H1 (cell line): Measurements from ENCODE around the gene RHOG. TPM values are rescaled to one million over a fixed set of nuclear protein-coding genes. Genes with fewer than 3 reads are reported as not detected.

Source experiments
- CTCF ChIA-PET: fragments of 300-600 bp; sonication (Branson Sonifier 250); formaldehyde crosslinking; loops from one replicate; lab custom pipeline; 2021; ENCODE audit not compliant: partially characterized antibody; lab: Charles Lee
- POLR2A ChIA-PET: fragments of 300-600 bp; sonication (Branson Sonifier 250); formaldehyde crosslinking; loops from one replicate; lab custom pipeline; 2021; ENCODE audit warnings: inconsistent platforms; ENCODE audit not compliant: partially characterized antibody; lab: Charles Lee
- DNase-seq, 2 experiments: peaks; one replicate each; pipeline versions ENCODE4 v3.0.0 to v3.0.0-alpha.2; 2010 to 2022; ENCODE audit warnings: low spot score in 2 of 2, low read depth in 1 of 2, mixed read lengths in 1 of 2
- FAIRE-seq: peaks from 2 replicates; lab custom pipeline; 2011; peaks lifted over from hg19 to GRCh38; lab: Jason Lieb, UNC
- H2AFZ ChIP-seq: 2 replicates; pipeline ENCODE4 v1.8.1; 2012; ENCODE audit warnings: low read length, inconsistent platforms
- H2AK5ac ChIP-seq: 2 replicates; pipeline ENCODE4 v1.6.1; 2013; ENCODE audit warnings: low read depth, low read length
- H2BK120ac ChIP-seq: replicated peaks from 2 replicates; pipeline ENCODE3; 2013; ENCODE audit warnings: low read depth, low read length, inconsistent platforms
- H2BK12ac ChIP-seq: 2 replicates; pipeline ENCODE4 v1.6.1; 2013; ENCODE audit warnings: low read depth, low read length
- H2BK15ac ChIP-seq: 2 replicates; pipeline ENCODE4 v1.6.1; 2013; ENCODE audit warnings: low read length
- H2BK20ac ChIP-seq: 2 replicates; pipeline ENCODE4 v1.6.1; 2013; ENCODE audit warnings: low read length
- H2BK5ac ChIP-seq: 2 replicates; pipeline ENCODE4 v1.6.1; 2013; ENCODE audit warnings: low read depth, low read length
- H3K14ac ChIP-seq: 2 replicates; pipeline ENCODE4 v1.6.1; 2013; ENCODE audit warnings: inconsistent platforms; ENCODE audit not compliant: insufficient read length
- H3K18ac ChIP-seq: 2 replicates; pipeline ENCODE4 v1.6.1; 2013; ENCODE audit warnings: low read length; ENCODE audit errors: extremely low read depth
- H3K23ac ChIP-seq: 2 replicates; pipeline ENCODE4 v1.6.1; 2013; ENCODE audit warnings: inconsistent platforms; ENCODE audit not compliant: insufficient read length
- H3K23me2 ChIP-seq: 2 replicates; pipeline ENCODE4 v1.6.1; 2013; ENCODE audit warnings: low read depth, low read length
- H3K27ac ChIP-seq: 2 replicates; pipeline ENCODE4 v1.6.1; 2011; ENCODE audit warnings: low read depth, low read length, inconsistent platforms
- H3K27me3 ChIP-seq, 4 experiments: replicated peaks in 1 of 4; 1 replicate in 1 of 4; 2 replicates in 3 of 4; pipeline versions ENCODE4 v1.6.1 to v1.8.1; 2011 to 2013; ENCODE audit warnings: low read length in 3 of 4, mild to moderate bottlenecking in 3 of 4, inconsistent platforms in 2 of 4, mixed read lengths in 2 of 4, moderate library complexity in 1 of 4; ENCODE audit not compliant: control insufficient read depth in 3 of 4, insufficient read depth in 3 of 4; ENCODE audit errors: extremely low read depth in 1 of 4
- H3K36me3 ChIP-seq, 4 experiments: 2 replicates each; pipeline versions ENCODE4 v1.6.1 to v1.8.1; 2011 to 2013; ENCODE audit warnings: mild to moderate bottlenecking in 4 of 4, low read length in 3 of 4, moderate library complexity in 2 of 4, control low read depth in 1 of 4, inconsistent platforms in 1 of 4; ENCODE audit not compliant: insufficient read depth in 4 of 4, control insufficient read depth in 2 of 4
- H3K4ac ChIP-seq: replicated peaks from 2 replicates; pipeline ENCODE3; 2013; ENCODE audit warnings: low read length, low read depth, mixed read lengths, inconsistent platforms; ENCODE audit not compliant: insufficient read length
- H3K4me1 ChIP-seq, 4 experiments: replicated peaks in 1 of 4; 1 replicate in 1 of 4; 2 replicates in 3 of 4; pipeline versions ENCODE4 v1.6.1 to v1.8.1; 2011 to 2013; ENCODE audit warnings: low read length in 3 of 4, inconsistent platforms in 2 of 4, mixed read lengths in 1 of 4; ENCODE audit not compliant: insufficient read depth in 4 of 4, control insufficient read depth in 3 of 4
- H3K4me2 ChIP-seq, 2 experiments: 2 replicates each; pipeline versions ENCODE4 v1.6.1 to v1.8.1; 2011 to 2013; ENCODE audit warnings: low read depth in 2 of 2, low read length in 2 of 2, control low read depth in 1 of 2, inconsistent platforms in 1 of 2, mild to moderate bottlenecking in 1 of 2; ENCODE audit not compliant: insufficient read depth in 1 of 2
- H3K4me3 ChIP-seq, 4 experiments: fragments of 200-600, 300-600 bp in 1 of 4; sonication (generic), shearing (Covaris generic), sonication (Bioruptor Twin) in 1 of 4; 2 replicates each; pipeline versions ENCODE4 v1.5.1 to v1.8.1; 2011 to 2016; ENCODE audit warnings: low read length in 4 of 4, low read depth in 3 of 4, control low read depth in 2 of 4, inconsistent platforms in 2 of 4, mild to moderate bottlenecking in 2 of 4, mixed read lengths in 1 of 4, moderate library complexity in 1 of 4; ENCODE audit not compliant: insufficient read depth in 2 of 4; ENCODE audit errors: extremely low read depth in 1 of 4
- H3K56ac ChIP-seq: replicated peaks from 2 replicates; pipeline ENCODE3; 2013; ENCODE audit warnings: low read depth, mild to moderate bottlenecking, mixed read lengths, low read length, inconsistent platforms; ENCODE audit not compliant: insufficient read length
- H3K79me1 ChIP-seq: 2 replicates; pipeline ENCODE4 v1.6.1; 2013; ENCODE audit warnings: low read depth, low read length, control low read depth
- H3K79me2 ChIP-seq, 2 experiments: 2 replicates each; pipeline versions ENCODE4 v1.6.1 to v1.8.1; 2012 to 2013; ENCODE audit warnings: low read length in 2 of 2, mild to moderate bottlenecking in 2 of 2, inconsistent platforms in 1 of 2; ENCODE audit not compliant: insufficient read depth in 2 of 2, control insufficient read depth in 1 of 2
- H3K9ac ChIP-seq, 4 experiments: replicated peaks in 1 of 4; 1 replicate in 1 of 4; 2 replicates in 3 of 4; pipeline versions ENCODE4 v1.6.1 to v1.8.1; 2011 to 2013; ENCODE audit warnings: low read depth in 3 of 4, low read length in 3 of 4, control low read depth in 2 of 4, mild to moderate bottlenecking in 2 of 4, moderate library complexity in 2 of 4, inconsistent platforms in 1 of 4; ENCODE audit errors: extremely low read depth in 1 of 4
- H3K9me3 ChIP-seq, 2 experiments: 2 replicates each; pipeline versions ENCODE4 v1.6.1 to v1.8.1; 2012 to 2013; ENCODE audit warnings: mild to moderate bottlenecking in 2 of 2, moderate library complexity in 2 of 2, control low read depth in 1 of 2, inconsistent platforms in 1 of 2, low read depth in 1 of 2, low read length in 1 of 2, mixed read lengths in 1 of 2; ENCODE audit not compliant: insufficient read depth in 2 of 2
- H4K20me1 ChIP-seq, 2 experiments: replicated peaks in 1 of 2; 2 replicates each; pipeline versions ENCODE3 to v1.8.1; 2011 to 2013; ENCODE audit warnings: inconsistent platforms in 2 of 2, low read length in 2 of 2, mild to moderate bottlenecking in 1 of 2; ENCODE audit not compliant: insufficient read depth in 2 of 2, control insufficient read depth in 1 of 2
- H4K5ac ChIP-seq: 2 replicates; pipeline ENCODE4 v1.6.1; 2013; ENCODE audit warnings: low read length, low read depth, mixed read lengths, inconsistent platforms; ENCODE audit not compliant: insufficient read length
- H4K8ac ChIP-seq: 2 replicates; pipeline ENCODE4 v1.8.0; 2013; ENCODE audit warnings: mild to moderate bottlenecking, moderate library complexity, low read length, inconsistent platforms; ENCODE audit not compliant: insufficient read depth; ENCODE audit errors: extremely low read depth
- H4K91ac ChIP-seq: replicated peaks from 2 replicates; pipeline ENCODE3; 2013; ENCODE audit warnings: low read length, mixed read lengths, inconsistent platforms; ENCODE audit not compliant: insufficient read length
- ASH2L ChIP-seq: fragments of 200-600, 300-600 bp; sonication (generic); IDR thresholded peaks from one replicate; pipeline ENCODE4 v1.7.1; 2017; ENCODE audit warnings: low read length
- BACH1 ChIP-seq: IDR thresholded peaks from 2 replicates; pipeline ENCODE4 v1.6.1; 2012; ENCODE audit warnings: low read length, improper control_type of control experiment
- BRCA1 ChIP-seq: IDR thresholded peaks from 2 replicates; pipeline ENCODE4 v1.6.1; 2012; ENCODE audit warnings: low read depth, low read length, improper control_type of control experiment
- CTBP2 ChIP-seq: IDR thresholded peaks from 2 replicates; pipeline ENCODE4 v1.7.0; 2011; ENCODE audit warnings: borderline replicate concordance, mild to moderate bottlenecking, moderate library complexity, mixed read lengths, low read length; ENCODE audit not compliant: insufficient read depth, insufficient read length
- HDAC6 ChIP-seq: IDR thresholded peaks from one replicate; pipeline ENCODE4 v1.7.1; 2012; ENCODE audit warnings: low read depth, mild to moderate bottlenecking, inconsistent platforms, low read length, moderate library complexity
- JUN ChIP-seq: IDR thresholded peaks from 2 replicates; pipeline ENCODE4 v1.6.1; 2011; ENCODE audit warnings: low read depth, mild to moderate bottlenecking, improper control_type of control experiment, low read length
- NANOG ChIP-seq: IDR thresholded peaks from 2 replicates; pipeline ENCODE4 v1.6.1; 2011; ENCODE audit warnings: low read length, low read depth, mild to moderate bottlenecking, inconsistent platforms; ENCODE audit not compliant: insufficient read depth, poor library complexity, severe bottlenecking
- RBBP5 ChIP-seq: IDR thresholded peaks from 2 replicates; pipeline ENCODE4 v1.7.1; 2012; ENCODE audit warnings: low read depth, mild to moderate bottlenecking, inconsistent platforms, low read length, moderate library complexity, borderline replicate concordance
- SP1 ChIP-seq: IDR thresholded peaks from 2 replicates; pipeline ENCODE4 v1.6.1; 2011; ENCODE audit warnings: low read depth, low read length
- TBP ChIP-seq: IDR thresholded peaks from 2 replicates; pipeline ENCODE4 v1.6.1; 2011; ENCODE audit warnings: low read depth, low read length, improper control_type of control experiment
- TEAD4 ChIP-seq: IDR thresholded peaks from 2 replicates; pipeline ENCODE4 v1.6.1; 2012; ENCODE audit warnings: low read depth, low read length, inconsistent platforms, mixed read lengths
- WGBS, 2 experiments: shearing (Covaris generic) in 1 of 2; methylation state at CpG; one replicate each; pipeline versions ENCODE4 v1.1.6 to v1.1.7; 2013 to 2015; ENCODE audit warnings: low lambda C conversion rate in 2 of 2, mixed read lengths in 2 of 2, inconsistent platforms in 1 of 2, low coverage in 1 of 2, missing lambda C conversion rate in 1 of 2; ENCODE audit not compliant: insufficient replicate concordance in 2 of 2, insufficient coverage in 1 of 2, insufficient read length in 1 of 2; ENCODE audit errors: extremely low coverage in 1 of 2, missing lambda C conversion rate in 1 of 2; 5-methylcytosine and 5-hydroxymethylcytosine counted together
- polyA plus RNA-seq, 7 experiments: library from polyadenylated mRNA; depleted of rRNA in 3 of 7; stranded (reverse) in 5 of 7; unstranded in 2 of 7; fragments of >200 nt in 5 of 7; fragments of 200-250 nt in 2 of 7; gene quantifications; 1 replicate in 5 of 7; 2 replicates in 1 of 7; 4 replicates in 1 of 7; pipeline versions ENCODE4 v1.2.1 to v1.2.3, GENCODE V29; 2011 to 2013; ENCODE audit warnings: missing spikeins in 2 of 7, mixed read lengths in 2 of 7
- total RNA-seq: library from RNA; stranded (reverse); fragmentation: NEBNext Ultra II Directional; extraction: Animal tissue kit (Norgen Biotek cat#: 25700); gene quantifications from 2 replicates; pipeline ENCODE4 v1.2.1, GENCODE V29; 2021

The RHOG gene
- total and polyA plus RNA-seq, 2 of the 8 experiments (the other 6 are each of a cell fraction or from before 2014, with no cell fraction given): 28.3 to 69.6 TPM

GRCh38 chr11:3807909-3808860, 32.6 kb downstream of the RHOG start, which contains the start of gene PGAP2:
TSS of gene PGAP2 (plus strand) at chr11:3808560. CDS start at chr11:3811260, 2,700 bp downstream.
- peak within 1 kb of the TSS; percentile 93 for H2AFZ ChIP-seq
- H3K79me2 ChIP-seq: peaks cover 0 to 5% of the 10 kb centered on the region in 2 experiments; a peak in 2 of 4 replicates
- peak within 1 kb of the TSS; percentile 93 for H3K18ac ChIP-seq
- no peak within 1 kb of the TSS for H3K23ac ChIP-seq
- no peak within 1 kb of the TSS for H4K91ac ChIP-seq
- H3K4me1 ChIP-seq: peaks cover 0 to 8% (median 5%) of the 10 kb centered on the region in 4 experiments; a peak in 5 of 7 replicates
- peaks cover 0 to 2% of the 10 kb centered on the region in 2 experiments for H4K20me1 ChIP-seq
- ChIA-PET POLR2A (interaction anchor here (0.8 to 4.3 kb wide), 13 partner anchors 9 to 429 kb away, joined by 3 to 32 read pairs (median 3); partner anchors contain the start of genes NUP98 and ZNF195), CTCF (interaction anchor here (0.6 to 10.8 kb wide), 39 partner anchors 12 to 297 kb away, joined by 3 to 81 read pairs (median 5); partner anchors contain the start of genes NUP98, RHOG and STIM1)
- H2BK12ac ChIP-seq: no peak within 1 kb of the TSS
- WGBS, 2 experiments: 2% methylated on average over 32 of the region's 55 CpGs; no CpG with 5 or more reads in 1 of the 2 experiments
- peak within 1 kb of the TSS; percentile 47 to 91 for H3K4me2 ChIP-seq
- H2BK20ac ChIP-seq: no peak within 1 kb of the TSS
- peak within 1 kb of the TSS; percentile 6 for H3K14ac ChIP-seq
- H3K56ac ChIP-seq: peak within 1 kb of the TSS; percentile 40
- peak within 1 kb of the TSS; percentile 46; the same call in 1 of the 2 replicates for H3K27ac ChIP-seq
- peak within 1 kb of the TSS; percentile 43 for H4K8ac ChIP-seq
- H2AK5ac ChIP-seq: no peak within 1 kb of the TSS
- peaks cover 4% of the 10 kb centered on the region for H3K79me1 ChIP-seq
- peak within 1 kb of the TSS; percentile 75 for H4K5ac ChIP-seq
- peak; percentile 62 for FAIRE-seq
- peak; percentile 54 to 90 for DNase-seq
- H3K27me3 ChIP-seq: no peaks in the 10 kb centered on the region
- H3K36me3 ChIP-seq: no peaks in the 10 kb centered on the region
- H3K4me3 ChIP-seq: peak within 1 kb of the TSS; percentile 66 to 84 (median 74)
- H2BK15ac ChIP-seq: peak within 1 kb of the TSS; percentile 77; the same call in 1 of the 2 replicates
- peaks cover 2% of the 10 kb centered on the region; the same call in 1 of the 2 replicates for H3K23me2 ChIP-seq
- no peak within 1 kb of the TSS for H3K4ac ChIP-seq
- no peaks in the 10 kb centered on the region for H3K9me3 ChIP-seq
- peak within 1 kb of the TSS; percentile 71 for H2BK5ac ChIP-seq
- no peak within 1 kb of the TSS for H2BK120ac ChIP-seq
- H3K9ac ChIP-seq: peak within 1 kb of the TSS; percentile 60 to 87 (median 73)
- no peak for TF ChIP-seq TEAD4
- TF ChIP-seq BRCA1: no peak
- TF ChIP-seq NANOG: no peak
- TF ChIP-seq BACH1: no peak
- TF ChIP-seq CTBP2: no peak
- no peak for TF ChIP-seq JUN
- TF ChIP-seq HDAC6: no peak
- TF ChIP-seq TBP: 0 out of 2 replicates have a peak, but pooled peaks have one; percentile 16
- TF ChIP-seq RBBP5: peak; percentile 85; the same call in 1 of the 2 replicates
- peak; percentile 51; the same call in 1 of the 2 replicates for TF ChIP-seq SP1
- TF ChIP-seq ASH2L: peak; percentile 89
